Renal cortex interstitium (tissue), 11 donors: Measurements from ENCODE around the gene FBLN2. TPM values are rescaled to one million over a fixed set of nuclear protein-coding genes. Genes with fewer than 3 reads are reported as not detected.

Experiments used
- DNase-seq, 11 donors: peaks; one replicate each; pipeline ENCODE4 v3.0.0-alpha.2; 2013; ENCODE audit warnings: low read depth in 9 of 11, low spot score in 4 of 11; ENCODE audit errors: extremely low read depth in 1 of 11
- polyA plus RNA-seq, 3 donors: library from polyadenylated mRNA; unstranded; fragments of 120-200 nt; gene quantifications; one replicate each; pipeline ENCODE4 v1.2.1, GENCODE V29; 2013; ENCODE audit not compliant: insufficient read length in 3 of 3

Gene FBLN2
- polyA plus RNA-seq, 3 donors, result 20.0 to 33.8 (median 23.2) TPM

DNA sequence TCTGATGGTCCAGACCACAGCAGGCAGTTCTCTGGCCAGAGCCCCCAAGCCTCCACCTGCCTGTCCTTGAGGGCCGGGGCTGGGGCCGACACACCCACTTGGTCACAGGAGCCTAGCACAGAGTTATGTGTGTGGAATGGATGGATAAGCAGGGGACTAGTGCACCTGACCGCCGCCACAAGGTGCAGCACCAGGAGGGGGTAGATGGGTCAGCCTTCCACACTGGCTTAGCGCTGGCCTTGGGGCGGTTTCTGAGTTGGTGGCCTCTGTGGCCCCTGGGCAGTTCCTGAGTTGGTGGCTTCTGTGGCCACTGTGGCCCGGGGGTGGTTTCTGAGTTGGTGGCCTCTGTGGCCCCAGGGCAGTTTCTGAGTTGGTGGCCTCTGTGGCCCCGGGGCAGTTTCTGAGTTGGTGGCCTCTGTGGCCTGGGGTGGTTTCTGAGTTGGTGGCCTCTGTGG, 75.8 kb downstream of the FBLN2 start:
- DNase-seq, result no peak

DNA sequence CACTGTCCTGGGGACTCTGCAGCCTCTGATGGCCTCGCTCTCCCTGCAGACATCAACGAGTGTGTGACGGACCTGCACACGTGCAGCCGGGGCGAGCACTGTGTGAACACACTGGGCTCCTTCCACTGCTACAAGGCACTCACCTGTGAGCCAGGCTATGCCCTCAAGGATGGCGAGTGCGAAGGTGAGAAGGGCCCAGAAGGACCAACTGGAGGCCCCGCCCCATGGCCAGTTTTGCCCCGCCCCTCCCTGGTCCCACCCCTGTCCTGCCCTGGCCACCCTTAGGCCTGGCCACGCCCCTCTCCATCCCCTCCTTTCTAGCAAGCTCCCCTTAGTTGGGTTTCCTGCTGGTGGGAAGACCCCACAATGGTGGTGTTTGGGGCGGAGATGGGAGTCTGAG, 77.5 kb downstream of the FBLN2 start:
- DNase-seq, result no peak

DNA sequence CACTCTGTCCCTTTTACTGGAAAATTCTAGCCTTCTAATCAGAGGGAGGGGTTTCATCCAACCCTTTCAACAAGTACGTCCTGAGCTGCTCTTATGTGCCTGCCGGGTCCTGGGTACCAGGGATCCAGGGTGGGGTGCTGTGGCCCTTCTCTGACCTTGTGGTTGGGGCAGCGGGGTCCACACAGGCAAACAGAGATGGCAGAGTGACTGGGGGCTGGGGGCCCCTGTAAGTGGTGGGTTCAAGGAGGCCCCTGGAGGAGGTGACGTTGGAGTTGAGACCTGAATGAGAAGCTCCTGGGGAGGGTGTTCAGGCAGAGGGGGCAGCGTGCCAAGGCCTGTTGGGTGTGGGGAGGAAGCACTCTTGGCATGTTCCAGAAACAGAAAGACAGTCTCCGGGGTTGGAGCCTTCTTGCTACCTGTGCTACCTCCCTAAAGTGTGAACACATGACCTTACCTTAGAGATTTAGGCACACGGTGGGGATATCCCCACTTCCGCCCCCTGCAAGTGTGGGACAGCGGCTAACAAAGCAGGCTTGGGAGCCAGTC, 78.1 kb downstream of the FBLN2 start:
- DNase-seq, result no peak

DNA sequence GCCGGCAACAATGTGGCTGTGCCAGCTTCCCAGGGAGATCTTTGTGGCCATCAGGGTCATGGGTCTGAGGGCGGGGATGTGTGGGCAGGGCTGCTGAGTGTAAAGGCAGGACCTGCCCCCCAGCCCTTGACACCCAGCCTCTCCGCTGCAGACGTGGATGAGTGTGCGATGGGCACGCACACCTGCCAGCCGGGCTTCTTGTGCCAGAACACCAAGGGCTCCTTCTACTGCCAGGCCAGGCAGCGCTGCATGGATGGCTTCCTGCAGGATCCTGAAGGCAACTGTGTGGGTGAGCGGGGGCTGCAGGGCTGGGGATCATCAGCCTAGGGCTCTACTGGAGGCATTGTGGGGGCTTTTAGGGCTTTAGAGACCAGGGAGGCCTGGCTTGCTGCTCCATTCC, 78.8 kb downstream of the FBLN2 start:
- no peak for DNase-seq

DNA sequence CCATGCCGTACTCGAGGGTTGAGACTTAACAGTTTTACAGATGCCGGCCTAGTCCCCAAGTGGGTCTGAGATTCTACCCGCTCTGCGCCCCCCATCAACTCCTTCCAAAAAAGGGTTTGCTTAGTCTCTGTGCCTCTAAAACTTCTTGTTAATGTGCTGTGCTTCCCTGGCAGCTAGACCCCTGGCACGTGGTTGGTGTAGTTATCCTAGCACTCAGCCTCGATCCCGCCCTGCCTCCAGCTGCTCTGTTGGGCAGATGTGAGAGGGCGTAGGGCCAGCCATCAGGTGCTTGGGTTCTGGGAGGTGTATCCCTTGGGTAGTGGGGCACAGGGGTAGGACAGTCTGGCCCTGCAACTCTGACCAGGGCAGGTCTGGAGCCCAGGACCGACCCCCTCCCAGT, 79.5 kb downstream of the FBLN2 start:
- no peak for DNase-seq

DNA sequence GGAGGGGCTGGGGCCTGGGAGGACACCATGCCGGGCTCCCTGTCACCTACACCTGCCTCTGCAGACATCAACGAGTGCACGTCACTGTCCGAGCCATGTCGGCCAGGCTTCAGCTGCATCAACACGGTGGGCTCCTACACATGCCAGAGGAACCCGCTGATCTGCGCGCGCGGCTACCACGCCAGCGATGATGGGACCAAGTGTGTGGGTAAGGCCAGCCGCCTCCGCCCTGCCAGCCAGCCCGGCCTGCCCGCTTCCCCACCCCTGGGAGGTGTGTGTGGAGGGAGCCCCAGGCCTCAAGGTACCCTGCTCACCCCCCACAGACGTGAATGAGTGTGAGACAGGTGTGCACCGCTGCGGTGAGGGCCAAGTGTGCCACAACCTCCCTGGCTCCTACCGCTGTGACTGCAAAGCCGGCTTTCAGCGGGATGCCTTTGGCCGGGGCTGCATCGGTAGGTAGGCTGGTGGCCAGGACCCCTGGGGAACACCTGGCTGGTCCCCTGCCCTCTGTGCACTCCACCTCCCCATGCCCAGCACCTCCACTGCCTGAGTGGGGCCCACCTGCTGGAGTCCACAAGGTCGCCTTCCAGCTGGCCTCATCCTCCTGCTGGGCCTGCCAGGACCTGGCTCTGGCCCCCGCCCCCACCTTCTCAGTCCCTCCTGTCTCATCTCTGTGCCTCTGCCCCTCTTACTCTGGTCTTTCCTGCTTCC, 80.1 kb downstream of the FBLN2 start:
- DNase-seq, result no peak

DNA sequence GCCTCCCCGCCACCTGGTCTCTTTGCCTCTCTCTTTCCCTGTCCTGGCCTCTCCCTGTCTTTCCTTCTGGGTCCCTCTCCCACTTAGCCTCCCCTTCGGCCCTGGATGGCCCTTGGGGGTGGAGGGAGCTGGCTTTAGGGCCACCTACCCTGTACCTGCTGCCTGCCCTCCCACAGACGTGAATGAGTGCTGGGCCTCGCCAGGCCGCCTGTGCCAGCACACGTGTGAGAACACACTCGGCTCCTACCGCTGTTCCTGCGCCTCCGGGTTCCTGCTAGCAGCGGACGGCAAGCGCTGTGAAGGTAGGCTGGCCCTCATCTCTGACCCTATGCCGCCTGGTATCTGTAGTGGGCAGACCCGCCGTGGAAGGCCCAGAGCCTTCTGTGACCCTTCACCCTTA, 80.7 kb downstream of the FBLN2 start:
- DNase-seq, result no peak

DNA sequence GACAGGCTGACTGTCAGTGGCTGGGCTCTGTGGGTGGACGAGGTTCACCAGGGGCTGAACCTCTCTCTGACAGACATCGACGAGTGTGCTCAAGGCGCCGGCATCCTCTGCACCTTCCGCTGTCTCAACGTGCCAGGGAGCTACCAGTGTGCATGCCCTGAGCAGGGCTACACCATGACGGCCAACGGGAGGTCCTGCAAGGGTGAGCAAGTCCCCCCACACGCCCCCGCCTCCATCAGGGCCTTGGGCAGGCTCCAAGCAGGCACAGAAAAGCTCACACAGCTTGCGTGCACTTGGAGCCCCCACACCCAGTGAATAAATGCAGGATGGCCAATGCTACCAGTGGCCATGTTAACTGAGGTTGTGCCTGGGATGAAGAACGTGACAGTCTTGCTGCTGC, 82.3 kb downstream of the FBLN2 start:
- DNase-seq, result no peak

DNA sequence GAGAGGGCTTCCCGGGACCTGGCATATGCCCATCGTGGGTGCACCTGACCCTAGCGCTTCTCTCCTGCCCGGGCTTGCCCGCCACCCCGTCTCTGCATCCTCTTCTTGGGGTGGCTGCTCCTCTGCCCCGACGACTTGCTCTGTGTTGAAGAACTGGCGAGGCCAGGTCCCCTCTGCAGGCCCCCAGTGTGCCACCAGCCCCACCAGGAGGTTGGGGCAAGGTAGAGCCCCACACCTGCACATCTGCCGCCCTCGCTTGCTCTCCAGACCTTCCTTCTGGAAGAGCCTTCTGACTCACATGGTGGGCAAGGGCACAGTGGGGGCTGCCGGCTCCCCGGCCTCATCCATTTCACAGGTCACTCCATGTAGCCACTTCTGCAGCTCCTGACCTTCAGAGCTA, 84.3 kb downstream of the FBLN2 start:
- DNase-seq, result no peak

DNA sequence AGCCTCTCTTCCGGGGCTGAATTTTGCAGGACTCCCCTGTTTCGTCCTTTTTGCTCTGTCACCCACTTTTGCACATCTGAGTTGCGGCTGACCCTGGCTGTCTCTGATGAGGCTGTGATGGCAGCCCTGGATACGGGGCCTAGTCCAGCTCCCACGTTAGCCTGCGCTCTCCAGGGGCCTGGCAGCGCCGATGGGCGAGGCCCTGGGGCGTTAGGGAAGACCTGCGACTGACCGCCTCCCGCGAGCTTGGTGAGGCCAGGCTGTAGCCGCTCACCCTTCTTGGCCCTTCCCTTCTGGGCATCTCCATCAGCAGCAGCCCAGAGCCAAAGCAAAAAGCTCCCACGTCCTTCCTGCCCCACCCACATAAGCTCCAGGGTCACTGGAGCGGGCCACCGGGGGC, 85.2 kb downstream of the FBLN2 start:
- no peak for DNase-seq

DNA sequence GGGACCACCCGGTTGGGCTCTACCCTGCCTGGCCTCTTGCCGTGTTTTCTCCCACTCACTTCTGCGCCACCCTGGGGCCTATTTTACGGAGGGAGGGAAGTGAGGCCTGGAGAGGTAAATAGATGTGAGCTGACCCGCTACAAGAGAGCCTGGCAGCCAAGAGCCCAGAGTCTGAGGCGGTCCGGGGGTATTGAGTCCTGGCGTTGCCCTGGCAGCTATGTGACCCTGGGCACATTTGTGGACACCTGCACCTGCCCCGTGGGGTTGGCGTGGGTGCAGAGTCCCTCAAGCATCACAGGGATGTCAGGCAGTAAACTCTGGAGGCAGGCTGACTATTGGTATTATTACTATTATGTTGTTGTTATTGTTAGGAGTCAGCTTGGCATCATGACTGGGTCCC, 85.7 kb downstream of the FBLN2 start:
- DNase-seq, result no peak

DNA sequence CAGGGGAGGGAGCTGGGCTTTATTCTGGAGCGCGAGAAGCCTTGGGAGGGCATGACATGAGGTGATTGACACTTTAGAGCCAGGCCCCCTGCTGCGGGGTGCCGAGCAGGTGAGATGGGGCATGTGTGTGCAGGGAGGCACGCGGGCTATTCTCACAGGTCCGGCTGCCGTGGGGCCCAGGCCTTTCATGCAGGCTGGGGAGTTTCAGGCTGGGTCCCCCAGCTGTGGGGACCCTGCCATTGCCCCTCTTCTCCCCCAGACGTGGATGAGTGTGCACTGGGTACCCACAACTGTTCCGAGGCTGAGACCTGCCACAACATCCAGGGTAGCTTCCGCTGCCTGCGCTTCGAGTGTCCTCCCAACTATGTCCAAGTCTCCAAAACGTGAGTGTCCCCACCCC, 87.3 kb downstream of the FBLN2 start:
- no peak for DNase-seq

DNA sequence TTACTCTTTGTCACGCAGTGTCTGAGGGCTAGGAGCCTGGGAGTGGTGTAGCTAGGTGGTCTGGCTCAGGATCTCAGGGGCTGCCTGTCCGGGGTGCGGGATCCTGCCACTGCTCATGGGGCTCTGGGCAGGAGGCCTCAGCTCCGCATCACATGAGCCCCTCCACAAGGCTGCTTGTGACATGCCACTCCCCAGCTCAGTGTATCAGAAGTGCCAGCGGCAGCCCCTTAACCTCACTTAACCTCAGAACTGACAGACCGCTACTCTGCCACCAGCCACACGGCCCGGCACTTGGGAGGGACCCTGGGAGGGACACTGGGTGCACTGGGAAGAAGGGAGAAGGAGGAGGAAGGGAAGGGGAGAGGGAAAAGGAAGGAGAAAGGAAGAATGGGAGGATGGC, 87.9 kb downstream of the FBLN2 start:
- DNase-seq, result no peak

DNA sequence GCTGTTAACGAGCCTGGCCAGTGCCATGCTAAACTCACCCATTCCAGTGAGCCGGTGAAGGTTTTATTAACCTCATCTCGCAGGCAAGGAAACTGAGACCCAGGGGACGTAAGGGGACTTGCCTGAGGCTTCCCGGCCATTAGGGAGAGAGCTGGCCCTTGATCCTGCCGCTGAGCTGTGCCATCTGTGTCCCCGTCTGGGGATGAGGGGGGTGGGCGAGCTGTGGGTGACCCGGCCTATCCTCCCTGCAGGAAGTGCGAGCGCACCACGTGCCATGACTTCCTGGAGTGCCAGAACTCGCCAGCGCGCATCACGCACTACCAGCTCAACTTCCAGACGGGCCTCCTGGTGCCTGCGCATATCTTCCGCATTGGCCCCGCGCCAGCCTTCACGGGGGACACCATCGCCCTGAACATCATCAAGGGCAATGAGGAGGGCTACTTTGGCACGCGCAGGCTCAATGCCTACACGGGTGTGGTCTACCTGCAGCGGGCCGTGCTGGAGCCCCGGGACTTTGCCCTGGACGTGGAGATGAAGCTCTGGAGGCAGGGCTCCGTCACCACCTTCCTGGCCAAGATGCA, 88.5 kb downstream of the FBLN2 start:
- DNase-seq, result no peak

DNA sequence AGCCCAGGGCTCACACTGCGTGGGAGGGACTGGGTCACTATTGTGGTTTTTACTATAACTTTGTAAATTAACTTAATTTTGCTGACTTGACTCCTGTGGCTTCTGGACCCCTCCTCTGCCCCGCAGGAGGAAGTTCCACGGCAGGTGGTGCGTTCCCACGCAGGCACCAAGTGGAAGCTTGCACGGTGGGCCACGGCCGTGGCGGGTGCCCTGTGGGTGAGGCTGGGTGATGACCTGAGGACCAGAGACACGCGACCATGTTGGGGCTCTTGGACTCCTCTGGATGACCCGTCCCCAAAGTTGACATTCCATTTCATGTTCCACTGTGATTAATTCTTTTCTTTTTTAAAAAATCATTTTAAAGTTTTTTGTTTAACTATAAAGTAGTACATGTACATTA, 89.0 kb downstream of the FBLN2 start:
- DNase-seq, result no peak

DNA sequence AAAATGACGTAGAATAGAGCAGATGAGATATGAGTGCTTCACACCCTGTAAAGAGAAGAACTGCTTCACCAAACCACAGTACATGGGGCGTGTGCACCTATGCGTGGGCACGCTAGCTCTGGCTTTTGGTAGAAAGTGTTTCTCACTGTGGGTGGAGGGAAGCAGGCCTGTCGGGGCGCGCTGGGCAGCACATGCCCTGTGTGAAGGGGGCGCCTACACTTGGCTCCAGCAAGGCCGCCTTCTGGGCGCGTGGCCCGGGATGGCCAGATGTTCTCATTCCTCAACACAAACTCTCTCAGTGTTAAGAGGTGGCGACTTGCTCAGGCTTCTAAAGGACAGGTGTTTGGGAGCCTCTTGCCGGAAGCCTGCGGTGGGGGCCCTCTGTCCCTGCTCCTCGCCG, 90.0 kb downstream of the FBLN2 start:
- DNase-seq, result no peak

DNA sequence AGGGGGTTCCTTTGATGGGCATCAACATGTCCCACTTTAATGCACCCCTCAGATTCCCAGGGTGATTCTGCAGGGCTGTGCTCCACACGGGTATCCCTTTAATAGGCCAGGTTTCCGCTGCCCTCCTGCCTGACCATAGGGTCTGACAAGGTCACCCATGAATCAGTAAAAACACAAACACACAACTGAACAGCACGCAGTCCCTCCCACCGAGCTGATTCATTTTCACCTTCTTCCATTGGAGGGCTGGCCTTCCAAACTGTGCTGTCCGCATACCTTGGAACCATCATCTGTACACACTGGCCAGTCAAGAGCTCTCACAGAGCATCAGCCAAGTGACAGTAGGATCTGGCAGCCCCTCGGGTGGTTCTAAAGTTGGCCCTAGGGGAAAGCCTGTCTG, 93.7 kb downstream of the FBLN2 start:
- DNase-seq, result no peak

DNA sequence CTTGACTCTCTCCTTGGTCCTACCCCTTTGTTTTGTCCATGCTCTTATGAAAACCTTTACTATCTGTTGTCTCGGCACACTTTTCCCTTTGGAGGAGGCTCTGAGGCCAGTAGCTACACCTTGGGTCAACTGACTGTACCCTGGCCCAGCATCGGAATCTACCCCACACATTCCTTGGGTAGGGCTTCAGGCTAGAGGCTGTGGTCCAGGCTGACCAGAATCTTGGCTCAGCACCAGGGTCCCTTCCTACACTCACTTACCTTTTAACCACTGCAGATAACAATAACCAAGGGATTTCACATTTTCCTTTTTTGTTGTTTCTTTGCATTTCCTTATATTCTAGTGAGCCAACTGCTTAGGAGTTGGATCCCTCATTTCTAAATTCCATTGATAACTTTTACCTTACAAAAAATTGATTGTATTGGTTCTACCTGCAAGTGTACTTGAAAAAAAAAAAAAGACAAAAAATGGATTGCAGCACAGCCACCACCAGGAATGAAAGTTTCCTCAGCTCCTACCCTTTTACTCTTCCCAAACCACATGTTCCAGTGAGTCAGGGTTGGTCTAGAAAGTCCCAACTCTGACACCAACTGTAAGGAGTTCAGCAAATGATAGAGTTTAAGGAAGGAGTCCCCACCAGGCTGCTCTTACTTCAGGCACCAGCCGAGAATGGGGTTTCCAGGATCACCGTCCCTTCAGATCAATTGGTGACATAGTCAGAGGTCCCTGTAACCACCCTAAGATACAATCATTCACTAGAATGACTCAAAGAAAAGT, 95.6 kb downstream of the FBLN2 start:
- no peak for DNase-seq

DNA sequence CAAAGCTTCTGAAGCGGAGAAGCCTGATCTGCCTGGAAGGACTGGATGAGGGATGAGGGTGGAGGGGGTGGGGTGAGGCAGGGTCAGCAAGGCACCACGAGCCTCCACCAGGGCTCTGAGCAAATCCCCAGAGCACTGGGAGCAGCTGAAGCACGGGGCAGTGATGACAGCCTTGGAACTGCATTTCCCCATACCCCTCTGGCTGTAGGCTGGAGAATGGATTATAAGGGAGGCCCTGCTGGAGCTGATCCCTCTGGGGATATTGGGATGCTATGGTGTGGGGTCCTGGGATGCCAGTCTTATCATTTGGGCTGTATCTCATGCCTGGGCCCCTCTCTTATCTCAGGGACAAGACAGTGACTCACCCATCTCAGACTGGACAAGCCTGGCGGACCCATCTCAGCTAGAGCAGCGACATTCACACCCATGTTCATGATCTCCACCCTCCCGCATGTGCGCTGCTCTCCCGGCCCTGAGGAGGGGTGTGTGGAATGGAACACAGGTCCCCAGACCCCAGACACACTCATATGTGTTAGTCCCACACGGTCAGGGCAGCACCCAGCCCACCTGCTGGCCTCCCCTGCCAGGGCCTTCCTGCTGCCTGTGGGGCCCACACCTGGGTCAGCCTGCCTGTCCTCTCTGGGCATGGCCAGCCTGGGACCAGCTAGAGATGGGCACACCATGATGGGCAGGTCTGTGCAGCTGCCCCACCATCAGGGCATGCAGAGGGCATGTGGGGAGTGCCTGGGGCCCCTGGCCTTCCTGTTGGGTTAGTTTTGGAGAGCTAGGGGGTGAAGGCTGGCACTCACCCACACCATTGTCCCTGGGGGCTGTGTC, 97.1 kb downstream of the FBLN2 start:
- no peak for DNase-seq
